ENCODE data around the gene HS3ST6. TPM values are rescaled to one million over a fixed set of nuclear protein-coding genes. Genes with fewer than 3 reads are reported as not detected.

Gene HS3ST6
- total RNA-seq, 4 donors from 2014 or later, result 0.54 TPM; not detected in 3

DNA sequence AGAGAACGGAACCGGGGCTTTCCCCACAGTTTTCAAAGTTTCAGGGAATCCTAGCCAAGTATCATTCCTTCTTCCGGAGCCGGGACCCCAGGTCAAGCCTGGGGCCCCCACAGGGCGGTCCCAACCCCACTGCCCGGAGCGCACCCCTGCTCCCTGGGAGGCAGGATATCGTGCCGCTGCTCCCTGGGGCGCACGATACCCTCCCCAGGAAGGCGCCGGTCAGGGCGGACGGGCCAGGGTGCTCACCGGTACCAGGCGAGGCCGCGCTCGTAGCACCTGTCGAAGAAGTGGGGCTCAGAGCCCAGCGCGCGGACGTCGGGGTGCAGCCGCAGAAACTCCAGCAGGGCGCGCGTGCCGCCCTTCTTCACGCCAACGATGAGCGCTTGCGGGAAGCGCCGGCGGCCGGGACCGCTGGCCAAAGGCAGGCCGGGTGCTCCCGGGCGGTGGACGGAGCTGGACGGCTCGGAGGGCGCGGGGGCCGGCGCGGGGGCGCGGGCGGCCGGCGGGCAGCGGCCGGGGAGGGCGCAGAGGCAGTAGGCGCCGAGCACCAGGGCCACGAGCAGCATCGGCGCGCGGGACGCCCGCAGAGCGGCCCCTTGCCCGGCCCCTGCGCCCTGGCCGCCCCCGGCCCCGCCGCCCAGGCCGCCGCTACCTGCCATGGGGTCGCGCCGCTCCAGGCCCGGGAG lies 407 bp downstream of the HS3ST6 start:
- intact Hi-C loops (cut with DNase I), result no loop called here
- TF ChIP-seq POLR2A (IDR thresholded peaks at IDR 0.05), result no peak
- TF ChIP-seq, protein P1, sequence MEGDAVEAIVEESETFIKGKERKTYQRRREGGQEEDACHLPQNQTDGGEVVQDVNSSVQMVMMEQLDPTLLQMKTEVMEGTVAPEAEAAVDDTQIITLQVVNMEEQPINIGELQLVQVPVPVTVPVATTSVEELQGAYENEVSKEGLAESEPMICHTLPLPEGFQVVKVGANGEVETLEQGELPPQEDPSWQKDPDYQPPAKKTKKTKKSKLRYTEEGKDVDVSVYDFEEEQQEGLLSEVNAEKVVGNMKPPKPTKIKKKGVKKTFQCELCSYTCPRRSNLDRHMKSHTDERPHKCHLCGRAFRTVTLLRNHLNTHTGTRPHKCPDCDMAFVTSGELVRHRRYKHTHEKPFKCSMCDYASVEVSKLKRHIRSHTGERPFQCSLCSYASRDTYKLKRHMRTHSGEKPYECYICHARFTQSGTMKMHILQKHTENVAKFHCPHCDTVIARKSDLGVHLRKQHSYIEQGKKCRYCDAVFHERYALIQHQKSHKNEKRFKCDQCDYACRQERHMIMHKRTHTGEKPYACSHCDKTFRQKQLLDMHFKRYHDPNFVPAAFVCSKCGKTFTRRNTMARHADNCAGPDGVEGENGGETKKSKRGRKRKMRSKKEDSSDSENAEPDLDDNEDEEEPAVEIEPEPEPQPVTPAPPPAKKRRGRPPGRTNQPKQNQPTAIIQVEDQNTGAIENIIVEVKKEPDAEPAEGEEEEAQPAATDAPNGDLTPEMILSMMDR (IDR thresholded peaks at IDR 0.05), result no peak
- Histone ChIP-seq H3K4me1 (peaks cover 0 to 21% of the 10 kb centered on the region in 2 donors), H3K27ac (no peak overlapping the region), H3K4me3 (replicated peaks in 1 of 3) (no peak overlapping the region), H3K27me3 (peaks cover 12% of the 10 kb centered on the region), H3K9me3 (no peaks in the 10 kb centered on the region), H3K36me3 (no peaks in the 10 kb centered on the region)
- 0% methylated on average over 4 to 10 of the region's 81 CpGs for WGBS, 2 donors
- no peak for DNase-seq

DNA sequence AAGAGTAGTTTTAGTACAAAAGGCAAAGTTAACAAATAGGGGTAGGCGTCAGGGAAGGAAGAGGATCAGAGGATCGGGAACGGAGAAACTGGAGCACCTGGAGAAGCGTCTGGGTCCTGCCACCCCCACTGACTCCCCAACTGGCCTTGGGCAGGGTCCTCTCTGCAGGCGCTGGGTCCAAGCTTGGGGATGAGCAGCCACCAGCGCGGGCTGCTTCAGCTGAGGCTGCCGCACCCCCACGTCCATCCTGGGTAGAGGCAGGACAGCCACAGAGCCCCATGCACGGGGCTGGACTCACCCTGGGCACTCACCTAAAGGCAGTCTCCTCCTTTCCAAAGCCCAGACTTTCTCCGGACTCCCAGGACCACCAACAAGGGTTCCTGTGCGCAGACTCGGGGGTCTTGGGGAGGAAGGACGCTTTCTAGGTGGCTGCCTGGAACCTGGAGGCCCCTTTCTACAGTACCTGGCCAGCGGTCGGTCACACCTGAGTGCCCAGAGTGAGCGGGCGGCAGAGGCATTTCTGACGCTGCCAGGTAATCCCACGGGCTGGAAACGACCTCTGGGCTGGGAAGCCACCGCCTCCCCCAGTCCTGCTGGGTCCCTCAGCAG lies 1.1 kb downstream of the HS3ST6 start:
- intact Hi-C loops (cut with DNase I), result no loop called here
- Histone ChIP-seq H3K4me1 (peaks cover 0 to 21% of the 10 kb centered on the region in 2 donors), H3K36me3 (no peaks in the 10 kb centered on the region), H3K27ac (no peak overlapping the region), H3K27me3 (peaks cover 12% of the 10 kb centered on the region), H3K4me3 (replicated peaks in 1 of 3) (no peak overlapping the region), H3K9me3 (no peaks in the 10 kb centered on the region)
- TF ChIP-seq, protein P1 (IDR thresholded peaks at IDR 0.05), result no peak
- no peak for TF ChIP-seq POLR2A (IDR thresholded peaks at IDR 0.05)
- DNase-seq, result peak; percentile 25 to 38
- 7 to 18% methylated on average over 13 to 22 of the region's 22 CpGs for WGBS, 2 donors

- intact Hi-C loops (cut with DNase I), result no loop called here
- DNase-seq, result no peak
- Histone ChIP-seq H3K9me3 (no peaks in the 10 kb centered on the region), H3K4me1 (peaks cover 0 to 21% of the 10 kb centered on the region in 2 donors), H3K36me3 (no peaks in the 10 kb centered on the region), H3K27me3 (peaks cover 12% of the 10 kb centered on the region), H3K27ac (no peak overlapping the region), H3K4me3 (replicated peaks in 1 of 3) (no peak overlapping the region)
- 46 to 66% methylated on average over 5 of the region's 5 CpGs for WGBS, 2 donors
- TF ChIP-seq POLR2A (IDR thresholded peaks at IDR 0.05), result no peak
These were observed 1.6 kb downstream of the HS3ST6 start for GRCh38 chr16:1916640-1916990.

- DNase-seq, result no peak
- H3K36me3 ChIP-seq, result no peaks in the 10 kb centered on the region
- TF ChIP-seq, protein P1 (IDR thresholded peaks at IDR 0.05), result no peak
- no peak for TF ChIP-seq POLR2A (IDR thresholded peaks at IDR 0.05)
- no peak overlapping the region for H3K27ac ChIP-seq
- WGBS, 2 donors, result 60 to 77% methylated on average over 12 to 16 of the region's 25 CpGs
- H3K9me3 ChIP-seq, result no peaks in the 10 kb centered on the region
- peaks cover 12% of the 10 kb centered on the region for H3K27me3 ChIP-seq
- intact Hi-C loops (cut with DNase I), result no loop called here
- no peak overlapping the region for H3K4me3 ChIP-seq (replicated peaks in 1 of 3)
- H3K4me1 ChIP-seq, result peaks cover 0 to 21% of the 10 kb centered on the region in 2 donors
These were observed 2.2 kb downstream of the HS3ST6 start for GRCh38 chr16:1915732-1916639.

- DNase-seq, result no peak
- Histone ChIP-seq H3K36me3 (no peaks in the 10 kb centered on the region), H3K27me3 (peaks cover 12% of the 10 kb centered on the region), H3K27ac (no peak overlapping the region), H3K4me1 (peaks cover 0 to 21% of the 10 kb centered on the region in 2 donors), H3K4me3 (replicated peaks in 1 of 3) (no peak overlapping the region), H3K9me3 (no peaks in the 10 kb centered on the region)
- intact Hi-C loops (cut with DNase I), result no loop called here
- no peak for TF ChIP-seq POLR2A (IDR thresholded peaks at IDR 0.05)
- TF ChIP-seq, protein P1 (IDR thresholded peaks at IDR 0.05), result no peak
- WGBS, 2 donors, result 60 to 66% methylated on average over 8 of the region's 8 CpGs
These were observed 3.2 kb downstream of the HS3ST6 start for GRCh38 chr16:1914988-1915387.

Data from thyroid gland (tissue), 4 donors.